Measurements from ENCODE around the gene SCN5A. TPM values are rescaled to one million over a fixed set of nuclear protein-coding genes. Genes with fewer than 3 reads are reported as not detected.

The SCN5A gene
- total and polyA plus RNA-seq, 2 of the 8 experiments (the other 6 are each of a cell fraction or from before 2014, with no cell fraction given): 4.8 to 11.4 TPM

DNA sequence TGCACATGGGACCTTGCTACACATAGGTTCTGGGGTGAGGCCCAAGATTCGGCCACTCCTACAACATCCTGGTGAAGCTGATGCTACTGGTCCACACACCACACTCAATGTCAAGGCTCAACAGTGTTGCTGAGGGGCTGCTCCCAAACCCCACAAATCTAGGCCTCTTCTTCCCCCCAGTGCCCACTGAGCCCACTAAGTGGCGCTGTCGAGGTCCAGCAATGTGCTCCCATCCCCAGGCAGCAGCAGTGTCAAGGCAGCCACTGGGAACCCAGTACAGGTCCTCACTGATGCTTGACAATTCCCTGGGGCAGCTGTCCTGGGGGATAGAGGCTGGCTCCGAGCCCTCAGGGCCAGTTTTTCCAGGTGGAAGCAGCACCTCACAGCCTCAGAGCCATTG, 21.5 kb downstream of the SCN5A start (continued):
- TF ChIP-seq NRF1 (IDR thresholded peaks at IDR 0.05; ENCODE audit: low read depth, low read length) (no peak), SIN3A (conservative IDR thresholded peaks at IDR 0.05 in 1 of 2, IDR thresholded peaks at IDR 0.05 in 1 of 2; ENCODE audit: low read depth in 1 of 2, low read length in 2 of 2) (0 out of 4 replicates have a peak, but pooled peaks of 1 of the 2 experiments have one; percentile 25), CHD1 (IDR thresholded peaks at IDR 0.05; ENCODE audit: low read depth, low read length) (no peak), CBX8 (IDR thresholded peaks at IDR 0.05; ENCODE audit: borderline replicate concordance, low read depth, low read length) (no peak)
